Smooth muscle cell (in vitro differentiated cells): ENCODE results near the gene DAZAP1. TPM values are rescaled to one million over a fixed set of nuclear protein-coding genes. Genes with fewer than 3 reads are reported as not detected.

ENCODE experiments used
- DNase-seq: peaks from one replicate; lab custom pipeline; 2025; ENCODE audit not compliant: unreplicated experiment; lab: John Stamatoyannopoulos, UW
- H2AFZ ChIP-seq: fragments of 200-600 bp; sonication (generic); 2 replicates; pipeline ENCODE4 v1.6.0; 2016; ENCODE audit warnings: antibody characterized with exemption, low read depth, mild to moderate bottlenecking
- H3F3A ChIP-seq: fragments of 200-600 bp; sonication (generic); 2 replicates; pipeline ENCODE4 v1.6.0; 2017; ENCODE audit warnings: antibody characterized with exemption, low read depth
- H3K27ac ChIP-seq: fragments of 200-600 bp; sonication (generic); 2 replicates; pipeline ENCODE4 v1.5.1; 2016; ENCODE audit warnings: low read depth, mild to moderate bottlenecking
- H3K27me3 ChIP-seq: fragments of 200-600 bp; sonication (generic); 2 replicates; pipeline ENCODE4 v1.6.1; 2016; ENCODE audit warnings: low read depth, mild to moderate bottlenecking
- H3K36me3 ChIP-seq: fragments of 200-600 bp; sonication (generic); 2 replicates; pipeline ENCODE4 v1.5.1; 2016; ENCODE audit warnings: low read depth
- H3K4me1 ChIP-seq: fragments of 200-600 bp; sonication (generic); 2 replicates; pipeline ENCODE4 v1.5.1; 2016; ENCODE audit warnings: low read depth
- H3K4me2 ChIP-seq: fragments of 200-600 bp; sonication (generic); 2 replicates; pipeline ENCODE4 v1.6.0; 2016; ENCODE audit warnings: mild to moderate bottlenecking
- H3K4me3 ChIP-seq: fragments of 200-600 bp; sonication (generic); 2 replicates; pipeline ENCODE4 v1.5.1; 2016; ENCODE audit warnings: mild to moderate bottlenecking
- H3K79me2 ChIP-seq: fragments of 200-600 bp; sonication (generic); 2 replicates; pipeline ENCODE4 v1.6.0; 2016; ENCODE audit warnings: low read depth, mild to moderate bottlenecking
- H3K9ac ChIP-seq: fragments of 200-600 bp; sonication (generic); 2 replicates; pipeline ENCODE4 v1.6.0; 2016; ENCODE audit warnings: low read depth
- H3K9me3 ChIP-seq: fragments of 200-600 bp; sonication (generic); replicated peaks from 2 replicates; pipeline ENCODE4 v1.5.1; 2016; ENCODE audit warnings: low read depth
- H4K20me1 ChIP-seq: fragments of 200-600 bp; sonication (generic); 2 replicates; pipeline ENCODE4 v1.6.0; 2016; ENCODE audit warnings: low read depth
- WGBS: methylation state at CpG from one replicate; pipeline ENCODE4 v1.1.7; 2016; ENCODE audit warnings: low lambda C conversion rate; 5-methylcytosine and 5-hydroxymethylcytosine counted together
- polyA plus RNA-seq: library from polyadenylated mRNA; unstranded; fragments of >200 nt; fragmentation: Nextera tagmentation; extraction: Ambion mirVana; gene quantifications from 2 replicates; pipeline ENCODE4 v1.2.1, GENCODE V29; 2016
- total RNA-seq: library from RNA; depleted of rRNA; stranded (reverse); fragments of >200 nt; gene quantifications from 2 replicates; pipeline ENCODE4 v1.2.3, GENCODE V29; 2014
- TF ChIP-seq, protein P1 (sequence below): fragments of 200-600 bp; sonication (generic); IDR thresholded peaks from 2 replicates; pipeline ENCODE4 v1.5.1; 2017; ENCODE audit warnings: borderline replicate concordance, mild to moderate bottlenecking, antibody characterized with exemption; ENCODE audit not compliant: insufficient read depth, poor library complexity, severe bottlenecking

DAZAP1 gene
- 33.7 and 41.7 TPM in 2 replicates for total RNA-seq
- 35.5 and 37.0 TPM in 2 replicates for polyA plus RNA-seq

- H3K79me2 ChIP-seq = peaks cover 50% of the 10 kb centered on the region
- TF ChIP-seq, protein P1, sequence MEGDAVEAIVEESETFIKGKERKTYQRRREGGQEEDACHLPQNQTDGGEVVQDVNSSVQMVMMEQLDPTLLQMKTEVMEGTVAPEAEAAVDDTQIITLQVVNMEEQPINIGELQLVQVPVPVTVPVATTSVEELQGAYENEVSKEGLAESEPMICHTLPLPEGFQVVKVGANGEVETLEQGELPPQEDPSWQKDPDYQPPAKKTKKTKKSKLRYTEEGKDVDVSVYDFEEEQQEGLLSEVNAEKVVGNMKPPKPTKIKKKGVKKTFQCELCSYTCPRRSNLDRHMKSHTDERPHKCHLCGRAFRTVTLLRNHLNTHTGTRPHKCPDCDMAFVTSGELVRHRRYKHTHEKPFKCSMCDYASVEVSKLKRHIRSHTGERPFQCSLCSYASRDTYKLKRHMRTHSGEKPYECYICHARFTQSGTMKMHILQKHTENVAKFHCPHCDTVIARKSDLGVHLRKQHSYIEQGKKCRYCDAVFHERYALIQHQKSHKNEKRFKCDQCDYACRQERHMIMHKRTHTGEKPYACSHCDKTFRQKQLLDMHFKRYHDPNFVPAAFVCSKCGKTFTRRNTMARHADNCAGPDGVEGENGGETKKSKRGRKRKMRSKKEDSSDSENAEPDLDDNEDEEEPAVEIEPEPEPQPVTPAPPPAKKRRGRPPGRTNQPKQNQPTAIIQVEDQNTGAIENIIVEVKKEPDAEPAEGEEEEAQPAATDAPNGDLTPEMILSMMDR = no peak
- DNase-seq = peak; percentile 37
Measured at GRCh38 chr19:1407528-1408299, at the start of gene DAZAP1. TSS of gene DAZAP1 (plus strand) at chr19:1407586. CDS start at chr19:1407774, 188 bp downstream.

GRCh38 chr19:1360126-1360817, 47.1 kb upstream of the DAZAP1 start:
- Histone ChIP-seq H3K79me2 (peaks cover 31% of the 10 kb centered on the region), H3K9me3 (no peaks in the 10 kb centered on the region), H2AFZ (no peak overlapping the region), H3K9ac (no peak overlapping the region), H3K36me3 (no peaks in the 10 kb centered on the region), H3K27ac (peak overlapping the region; percentile 86), H4K20me1 (peaks cover 23% of the 10 kb centered on the region), H3K4me3 (no peak overlapping the region), H3K4me1 (peaks cover 60% of the 10 kb centered on the region), H3F3A (peaks cover 7% of the 10 kb centered on the region), H3K27me3 (no peaks in the 10 kb centered on the region), H3K4me2 (peak overlapping the region; percentile 79)
- no peak for DNase-seq
- TF ChIP-seq, protein P1 = no peak
- WGBS = 90% methylated on average over 29 of the region's 30 CpGs

More at GRCh38 chr19:1407528-1408299, at the start of gene DAZAP1:
- Histone ChIP-seq H3K4me3 (peak within 1 kb of the TSS; percentile 95), H3K36me3 (no peaks in the 10 kb centered on the region), H3K4me1 (peaks cover 13% of the 10 kb centered on the region), H2AFZ (peak within 1 kb of the TSS; percentile 38), H4K20me1 (peaks cover 42% of the 10 kb centered on the region), H3K4me2 (peak within 1 kb of the TSS; percentile 95), H3K9ac (peak within 1 kb of the TSS; percentile 96), H3F3A (peaks cover 11% of the 10 kb centered on the region), H3K27ac (peak within 1 kb of the TSS; percentile 95), H3K9me3 (no peaks in the 10 kb centered on the region), H3K27me3 (no peaks in the 10 kb centered on the region)
- WGBS = under 1% methylated on average over 34 of the region's 121 CpGs

DNA sequence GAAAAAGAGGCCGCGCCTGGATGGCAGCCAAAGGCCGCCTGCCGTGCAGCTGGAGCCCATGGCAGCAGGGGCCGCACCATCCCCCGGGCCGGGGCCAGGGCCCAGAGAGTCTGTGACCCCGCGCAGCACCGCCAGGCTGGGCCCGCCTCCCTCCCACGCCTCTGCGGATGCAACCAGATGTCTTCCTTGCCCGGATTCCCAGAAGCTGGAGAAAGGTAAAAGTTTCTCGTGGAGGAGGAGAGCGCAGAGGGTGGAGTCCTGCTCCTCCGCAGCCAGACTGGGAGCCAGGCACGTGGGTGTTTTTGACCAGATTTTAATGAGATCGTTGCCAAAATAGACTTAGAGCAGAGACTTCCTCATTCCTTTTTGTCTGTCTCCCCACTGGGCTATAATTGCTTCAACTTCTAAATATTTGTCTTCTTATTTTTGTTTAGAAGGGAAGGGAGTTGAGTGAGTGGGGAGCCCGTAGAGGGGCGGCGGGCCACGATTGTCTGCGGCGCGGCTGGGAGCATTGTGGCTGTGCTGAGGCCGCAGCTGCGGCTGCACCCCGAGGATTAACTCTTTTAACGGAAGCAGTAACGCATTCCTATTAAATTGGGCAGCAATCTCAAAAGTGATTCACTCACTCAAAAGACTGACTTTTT, 46.4 kb upstream of the DAZAP1 start:
- DNase-seq = peak; percentile 36
- TF ChIP-seq, protein P1 = no peak
- no peak overlapping the region for H2AFZ ChIP-seq
- no peaks in the 10 kb centered on the region for H3K27me3 ChIP-seq
- peak overlapping the region; percentile 79 for H3K4me2 ChIP-seq
- no peaks in the 10 kb centered on the region for H3K36me3 ChIP-seq
- peaks cover 7% of the 10 kb centered on the region for H3F3A ChIP-seq
- H3K9ac ChIP-seq = peak overlapping the region; percentile 2
- peak overlapping the region; percentile 6 for H3K4me3 ChIP-seq
- no peaks in the 10 kb centered on the region for H3K9me3 ChIP-seq
- peak overlapping the region; percentile 86 for H3K27ac ChIP-seq
- H3K4me1 ChIP-seq = peaks cover 60% of the 10 kb centered on the region
- 60% methylated on average over 27 of the region's 31 CpGs for WGBS
- peaks cover 30% of the 10 kb centered on the region for H4K20me1 ChIP-seq
- peaks cover 31% of the 10 kb centered on the region for H3K79me2 ChIP-seq
